OCI-LY1 (cell line): Measurements from ENCODE around the gene SCN8A.
"Not testable (repeated sequence)": the region's sequence is repeated elsewhere in the genome, so short reads cannot be mapped to it uniquely, and the experiment has no call there.

Experiments
- H2AFZ ChIP-seq: fragments of 200-600 bp; sonication (generic), shearing (Covaris generic); 2 replicates; pipeline ENCODE4 v1.6.0; 2014; ENCODE audit warnings: antibody characterized with exemption, mild to moderate bottlenecking, low read length
- H3F3A ChIP-seq: fragments of 200-600 bp; sonication (generic), shearing (Covaris generic); 2 replicates; pipeline ENCODE4 v1.6.0; 2014; ENCODE audit warnings: mild to moderate bottlenecking, antibody characterized with exemption, low read length, moderate library complexity; ENCODE audit not compliant: insufficient read depth
- H3K27ac ChIP-seq: fragments of 200-600 bp; sonication (generic); 2 replicates; pipeline ENCODE4 v1.5.1; 2014; ENCODE audit warnings: low read length, mixed run types, mild to moderate bottlenecking, low read depth; ENCODE audit not compliant: poor library complexity, severe bottlenecking
- H3K27me3 ChIP-seq: fragments of 200-600 bp; sonication (generic); 2 replicates; pipeline ENCODE4 v1.6.0; 2014; ENCODE audit warnings: antibody characterized with exemption, mild to moderate bottlenecking, low read length, moderate library complexity; ENCODE audit not compliant: insufficient read depth
- H3K36me3 ChIP-seq: fragments of 200-600 bp; sonication (generic); 2 replicates; pipeline ENCODE4 v1.6.1; 2014; ENCODE audit warnings: mild to moderate bottlenecking, antibody characterized with exemption, low read length, moderate library complexity, mixed read lengths; ENCODE audit not compliant: insufficient read depth
- H3K4me1 ChIP-seq: fragments of 200-600 bp; sonication (generic); 2 replicates; pipeline ENCODE4 v1.5.1; 2014; ENCODE audit warnings: mild to moderate bottlenecking, low read length, moderate library complexity; ENCODE audit not compliant: insufficient read depth, severe bottlenecking
- H3K4me2 ChIP-seq: fragments of 200-600 bp; sonication (generic), shearing (Covaris generic); 2 replicates; pipeline ENCODE4 v1.6.1; 2014; ENCODE audit warnings: low read length
- H3K4me3 ChIP-seq: fragments of 200-600 bp; sonication (generic); 2 replicates; pipeline ENCODE4 v1.5.1; 2014; ENCODE audit warnings: low read length, low read depth, mild to moderate bottlenecking, mixed read lengths; ENCODE audit not compliant: poor library complexity, severe bottlenecking
- H3K79me2 ChIP-seq: fragments of 200-600 bp; shearing (Covaris generic); 2 replicates; pipeline ENCODE4 v1.6.1; 2016; ENCODE audit warnings: mixed run types, low read length, mixed read lengths; ENCODE audit not compliant: insufficient read depth
- H3K9ac ChIP-seq: fragments of 200-600 bp; sonication (generic), shearing (Covaris generic); 2 replicates; pipeline ENCODE4 v1.6.1; 2014; ENCODE audit warnings: mild to moderate bottlenecking, low read length, mixed read lengths
- H3K9me2 ChIP-seq: fragments of 200-600 bp; sonication (generic), shearing (Covaris generic); 2 replicates; pipeline ENCODE4 v1.6.1; 2014; ENCODE audit warnings: low read depth, mild to moderate bottlenecking, low read length, mixed read lengths
- H3K9me3 ChIP-seq: fragments of 200-600 bp; shearing (Covaris generic); 2 replicates; pipeline ENCODE4 v1.6.1; 2014; ENCODE audit warnings: low read length, mixed read lengths
- H4K20me1 ChIP-seq: fragments of 200-600 bp; sonication (generic), shearing (Covaris generic); 2 replicates; pipeline ENCODE4 v1.6.0; 2016; ENCODE audit warnings: mild to moderate bottlenecking, low read length; ENCODE audit not compliant: insufficient read depth
- CTCF ChIP-seq: fragments of 200-600 bp; sonication (generic), shearing (Covaris generic); IDR thresholded peaks from 2 replicates; pipeline ENCODE4 v1.5.1; 2017; ENCODE audit warnings: mild to moderate bottlenecking, antibody characterized with exemption, low read length, moderate library complexity, mixed read lengths
- EZH2 ChIP-seq: fragments of 200-600 bp; sonication (generic), shearing (Covaris generic); IDR thresholded peaks from 2 replicates; pipeline ENCODE4 v1.8.0; 2017; ENCODE audit warnings: borderline replicate concordance, mixed run types, mild to moderate bottlenecking, antibody characterized with exemption, low read length, moderate library complexity, mixed read lengths

The SCN8A gene

GRCh38 chr12:51548241-51548640 lies 42.8 kb upstream of the SCN8A start:
- Histone ChIP-seq H3K9me3 (no peaks in the 10 kb centered on the region), H3K27me3 (no peaks in the 10 kb centered on the region), H3K36me3 (no peaks in the 10 kb centered on the region), H3K79me2 (no peaks in the 10 kb centered on the region), H2AFZ (no peak overlapping the region), H3K9ac (no peak overlapping the region), H3K4me1 (no peaks in the 10 kb centered on the region), H3F3A (no peaks in the 10 kb centered on the region), H3K27ac (no peak overlapping the region), H4K20me1 (no peaks in the 10 kb centered on the region), H3K4me2 (no peak overlapping the region), H3K9me2 (no peaks in the 10 kb centered on the region), H3K4me3 (no peak overlapping the region)
- TF ChIP-seq EZH2 (no peak), CTCF (no peak)

- Histone ChIP-seq H3K4me1 (no peaks in the 10 kb centered on the region), H3K9me2 (no peaks in the 10 kb centered on the region), H2AFZ (no peak overlapping the region), H3K79me2 (no peaks in the 10 kb centered on the region), H3F3A (no peaks in the 10 kb centered on the region), H3K27ac (no peak overlapping the region), H3K36me3 (no peaks in the 10 kb centered on the region), H4K20me1 (no peaks in the 10 kb centered on the region), H3K9ac (no peak overlapping the region), H3K4me3 (no peak overlapping the region), H3K4me2 (no peak overlapping the region), H3K27me3 (no peaks in the 10 kb centered on the region), H3K9me3 (no peaks in the 10 kb centered on the region)
- TF ChIP-seq EZH2 = no peak
- no peak for TF ChIP-seq CTCF
Observed at GRCh38 chr12:51549637-51550036, 41.4 kb upstream of the SCN8A start.

- not testable (repeated sequence) for H3K27ac ChIP-seq, H3K9me2 ChIP-seq, H3K9ac ChIP-seq, H3K4me3 ChIP-seq, H3K36me3 ChIP-seq, H4K20me1 ChIP-seq, H2AFZ ChIP-seq, H3K79me2 ChIP-seq, H3K4me1 ChIP-seq, H3K9me3 ChIP-seq, H3K27me3 ChIP-seq, H3F3A ChIP-seq, H3K4me2 ChIP-seq
Observed at GRCh38 chr12:51568271-51569032, 22.6 kb upstream of the SCN8A start.

GRCh38 chr12:51579321-51579850 lies 11.6 kb upstream of the SCN8A start:
- Histone ChIP-seq H3K4me1 (no peaks in the 10 kb centered on the region), H4K20me1 (no peaks in the 10 kb centered on the region), H3K79me2 (no peaks in the 10 kb centered on the region), H3K9ac (no peak overlapping the region), H3F3A (no peaks in the 10 kb centered on the region), H3K9me2 (no peaks in the 10 kb centered on the region), H3K36me3 (no peaks in the 10 kb centered on the region), H3K27me3 (0 out of 2 replicates have a peak, but pooled peaks cover 6% of the 10 kb centered on the region), H3K27ac (no peak overlapping the region), H3K4me2 (no peak overlapping the region), H3K4me3 (no peak overlapping the region), H2AFZ (no peak overlapping the region), H3K9me3 (no peaks in the 10 kb centered on the region)
- TF ChIP-seq CTCF = no peak
- no peak for TF ChIP-seq EZH2
